Right lobe of liver (tissue), 6 donors: ENCODE data around the gene TMEM178A. TPM values are rescaled to one million over a fixed set of nuclear protein-coding genes. Genes with fewer than 3 reads are reported as not detected.

ENCODE experiments used
- ATAC-seq, 4 donors: fragments of 200-7000 bp; cut with Tn5 transposase; one replicate each; pipeline ENCODE4 v1.9.1; 2020; ENCODE audit warnings: mild to moderate bottlenecking in 4 of 4, moderate library complexity in 4 of 4
- DNase-seq, 3 donors: peaks; one replicate each; pipeline ENCODE4 v3.0.0-alpha.2; 2020
- H3K27ac ChIP-seq, 3 donors: fragments of 200-600 bp; one replicate each; pipeline ENCODE4 v1.8.0; 2022
- H3K27me3 ChIP-seq, 2 donors: fragments of 200-600 bp; one replicate each; pipeline ENCODE4 v1.8.0; 2022
- H3K36me3 ChIP-seq, 4 donors: fragments of 200-600 bp; sonication (generic) in 1 of 4; one replicate each; pipeline versions ENCODE4 v1.5.1 to v1.8.0; 2017 to 2022; ENCODE audit warnings: control low read depth in 1 of 4
- H3K4me1 ChIP-seq, 4 donors: fragments of 200-600 bp; sonication (generic) in 1 of 4; one replicate each; pipeline versions ENCODE4 v1.5.1 to v1.8.0; 2017 to 2022; ENCODE audit warnings: control low read depth in 1 of 4
- H3K4me3 ChIP-seq, 3 donors: fragments of 200-600 bp; one replicate each; pipeline ENCODE4 v1.8.0; 2022
- H3K9me3 ChIP-seq, 4 donors: fragments of 200-600 bp; sonication (generic) in 1 of 4; one replicate each; pipeline versions ENCODE4 v1.5.1 to v1.8.0; 2017 to 2022; ENCODE audit warnings: control low read depth in 1 of 4
- CTCF ChIP-seq, 4 donors: fragments of 200-600 bp in 3 of 4; fragments of 450-650 bp in 1 of 4; IDR thresholded peaks; one replicate each; pipeline versions ENCODE4 v1.5.1 to v1.8.0; 2016 to 2022; ENCODE audit warnings: antibody characterized with exemption in 4 of 4, mild to moderate bottlenecking in 2 of 4
- POLR2A ChIP-seq: fragments of 450-650 bp; IDR thresholded peaks from one replicate; pipeline ENCODE4 v1.6.1; 2017; ENCODE audit warnings: antibody characterized with exemption, mild to moderate bottlenecking
- WGBS: methylation state at CpG from one replicate; pipeline ENCODE4 v1.1.6; 2018; ENCODE audit warnings: low coverage, low lambda C conversion rate; ENCODE audit not compliant: insufficient coverage; ENCODE audit errors: missing lambda C conversion rate; 5-methylcytosine and 5-hydroxymethylcytosine counted together
- intact Hi-C, 2 donors: fragments of 100-400 bp; cut with DNase I; formaldehyde crosslinking; loops; one replicate each; pipeline versions ENCODE4 v1.11.2 to v1.14.1; 2022
- total RNA-seq, 6 experiments: library from RNA; depleted of rRNA in 2 of 6; stranded (reverse); fragments of >200 nt in 2 of 6; fragmentation: NEBNext Ultra II Directional in 3 of 6; extraction: Animal tissue kit (Norgen Biotek cat#: 25700) in 3 of 6; gene quantifications; one replicate each; pipeline versions ENCODE4 v1.1.0 to v1.2.4, GENCODE V29; 2016 to 2023
- donor health status: DM: no; HTN: yes; CAD: no.
- donor health status: DM: no; HTN: no; CAD: no.
- donor health status: DM: no; HTN: no; CAD: no.
- donor health status: DM: no; HTN: yes; CAD: no.
- donor health status: DM: no; HTN: yes; CAD: no.

TMEM178A gene
- total RNA-seq, 6 experiments from 2014 or later = 0.25 to 1.7 (median 1.4) TPM; not detected in 1

GRCh38 chr2:39686456-39686855 lies 20.7 kb downstream of the TMEM178A start:
- H3K4me3 ChIP-seq = no peak overlapping the region
- H3K27ac ChIP-seq = no peak overlapping the region
- H3K9me3 ChIP-seq = no peaks in the 10 kb centered on the region
- intact Hi-C loops = no loop called here
- no peaks in the 10 kb centered on the region for H3K36me3 ChIP-seq
- DNase-seq = no peak
- no peak for ATAC-seq
- 77% methylated on average over 4 of the region's 6 CpGs for WGBS
- TF ChIP-seq CTCF (IDR thresholded peaks at IDR 0.05) (no peak), POLR2A (no peak)
- H3K27me3 ChIP-seq = no peaks in the 10 kb centered on the region
- no peaks in the 10 kb centered on the region for H3K4me1 ChIP-seq

- Histone ChIP-seq H3K36me3 (no peaks in the 10 kb centered on the region), H3K9me3 (no peaks in the 10 kb centered on the region), H3K4me3 (no peak overlapping the region), H3K27me3 (no peaks in the 10 kb centered on the region), H3K4me1 (no peaks in the 10 kb centered on the region), H3K27ac (no peak overlapping the region)
- DNase-seq = no peak
- ATAC-seq = no peak
- intact Hi-C loops = no loop called here
- WGBS = 53% methylated on average over 2 of the region's 2 CpGs
- no peak for TF ChIP-seq POLR2A
- TF ChIP-seq CTCF (IDR thresholded peaks at IDR 0.05) = no peak
Measured at GRCh38 chr2:39688181-39688580, 22.5 kb downstream of the TMEM178A start.

- Histone ChIP-seq H3K9me3 (no peaks in the 10 kb centered on the region), H3K27ac (no peak overlapping the region), H3K4me3 (no peak overlapping the region), H3K4me1 (no peaks in the 10 kb centered on the region), H3K36me3 (no peaks in the 10 kb centered on the region), H3K27me3 (no peaks in the 10 kb centered on the region)
- 86% methylated on average over 1 of the region's 1 CpG for WGBS
- TF ChIP-seq CTCF (IDR thresholded peaks at IDR 0.05) = no peak
- no peak for TF ChIP-seq POLR2A
- DNase-seq (no peak), ATAC-seq (no peak)
- intact Hi-C loops = no loop called here
Measured at GRCh38 chr2:39689272-39689841, 23.6 kb downstream of the TMEM178A start.

DNA sequence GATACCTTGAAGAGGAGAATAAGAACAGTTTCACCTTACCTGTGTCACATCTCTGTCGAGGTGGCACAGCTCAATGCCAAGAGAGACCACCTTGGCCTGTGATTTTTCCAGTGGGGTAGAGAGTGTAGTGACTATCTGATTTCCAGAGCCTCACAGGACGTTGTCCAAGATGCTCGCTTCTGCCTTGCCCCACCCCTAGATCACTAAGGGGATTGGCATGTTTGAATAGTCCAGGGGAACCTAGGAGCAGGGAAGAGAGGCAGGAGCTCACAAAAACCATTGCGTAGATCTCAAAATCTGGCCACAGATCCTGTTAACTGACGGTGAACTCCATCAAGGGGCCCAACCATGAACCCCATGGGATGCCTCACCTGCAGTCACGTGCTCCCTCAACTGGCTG lies 24.2 kb downstream of the TMEM178A start:
- H3K4me3 ChIP-seq = no peak overlapping the region
- H3K27ac ChIP-seq = no peak overlapping the region
- no peaks in the 10 kb centered on the region for H3K4me1 ChIP-seq
- WGBS = 69% methylated on average over 3 of the region's 6 CpGs
- H3K36me3 ChIP-seq = no peaks in the 10 kb centered on the region
- DNase-seq (no peak), ATAC-seq (no peak)
- H3K9me3 ChIP-seq = no peaks in the 10 kb centered on the region
- H3K27me3 ChIP-seq = no peaks in the 10 kb centered on the region
- intact Hi-C loops = no loop called here
- TF ChIP-seq POLR2A (no peak), CTCF (IDR thresholded peaks at IDR 0.05) (no peak)

- DNase-seq = no peak
- no peak overlapping the region for H3K4me3 ChIP-seq
- no peak for TF ChIP-seq POLR2A
- TF ChIP-seq CTCF (IDR thresholded peaks at IDR 0.05) = no peak
- H3K27ac ChIP-seq = no peak overlapping the region
- intact Hi-C loops = no loop called here
- no peaks in the 10 kb centered on the region for H3K4me1 ChIP-seq
- WGBS = 83% methylated on average over 1 of the region's 1 CpG
- no peaks in the 10 kb centered on the region for H3K36me3 ChIP-seq
- no peaks in the 10 kb centered on the region for H3K9me3 ChIP-seq
- H3K27me3 ChIP-seq = no peaks in the 10 kb centered on the region
- ATAC-seq = no peak
Measured at GRCh38 chr2:39693245-39693644, 27.5 kb downstream of the TMEM178A start.
